NCI-H2196 (cell line): ENCODE data around the gene ANO8.
A peak's percentile ranks its signal among the peaks of the same experiment; 100 is the strongest.
"Not testable (repeated sequence)": the region's sequence is repeated elsewhere in the genome, so short reads cannot be mapped to it uniquely, and the experiment has no call there.

Source experiments
- DNase-seq: peaks from one replicate; lab custom pipeline; 2025; ENCODE audit not compliant: unreplicated experiment; lab: John Stamatoyannopoulos, UW

Gene ANO8

DNA sequence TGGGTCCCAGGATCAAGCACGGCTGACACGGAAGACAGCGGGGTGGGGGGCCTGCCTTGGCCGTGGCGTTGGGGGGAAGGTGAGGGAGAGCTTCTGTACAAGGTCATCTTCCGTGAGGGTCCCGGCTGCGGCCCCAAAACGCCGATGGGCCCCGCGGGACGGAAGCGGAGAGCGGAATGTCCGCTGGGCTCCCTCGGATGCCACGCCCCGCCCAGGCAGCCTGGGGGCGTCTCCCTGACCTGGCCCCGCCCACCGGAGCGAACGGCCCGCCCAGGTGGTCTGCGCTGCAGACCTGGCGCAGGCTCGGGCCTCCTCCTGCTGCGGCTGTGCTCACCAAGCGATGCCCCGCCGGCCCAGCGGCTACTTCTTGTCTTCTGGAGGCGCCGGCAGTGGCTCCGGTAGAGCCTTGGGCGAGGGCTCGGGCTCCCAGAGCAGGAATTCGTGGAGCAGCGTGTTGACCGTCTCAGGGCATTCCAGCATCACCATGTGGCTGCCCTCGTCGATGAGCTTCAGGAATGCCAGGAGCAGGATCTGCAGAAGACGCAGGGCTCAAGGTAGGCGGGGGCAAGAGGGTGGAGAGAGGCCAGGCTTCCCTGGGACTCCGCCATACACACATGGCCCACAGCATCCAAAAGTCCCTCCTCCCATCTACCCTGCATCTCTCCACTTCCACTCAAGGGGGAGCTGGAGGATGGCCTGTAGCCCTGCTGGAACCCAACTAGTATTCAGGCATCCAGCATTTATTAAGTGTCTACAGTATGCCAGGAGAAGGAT, 42.2 kb downstream of the ANO8 start:
- DNase-seq, result peak; percentile 28

DNA sequence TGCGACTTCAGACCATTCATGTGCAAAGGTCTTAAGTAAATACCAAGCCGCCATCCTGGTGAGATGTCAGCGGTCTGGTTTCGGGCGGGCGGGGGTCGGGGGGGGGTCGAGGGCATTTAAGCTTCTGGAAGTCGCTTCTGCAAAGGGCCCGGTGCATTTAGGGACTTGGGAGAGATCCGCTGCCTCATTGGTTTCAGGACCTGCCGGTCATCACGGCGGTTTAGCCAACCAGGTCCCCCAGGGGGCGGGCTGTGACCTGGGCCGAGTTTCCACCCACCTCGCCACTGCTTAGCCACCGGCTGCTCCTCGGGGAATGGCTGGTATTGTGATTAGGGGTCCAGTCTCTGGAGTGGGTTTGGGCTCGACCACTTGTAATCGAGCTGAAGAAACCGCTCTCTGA, 45.2 kb downstream of the ANO8 start:
- DNase-seq, result no peak

DNA sequence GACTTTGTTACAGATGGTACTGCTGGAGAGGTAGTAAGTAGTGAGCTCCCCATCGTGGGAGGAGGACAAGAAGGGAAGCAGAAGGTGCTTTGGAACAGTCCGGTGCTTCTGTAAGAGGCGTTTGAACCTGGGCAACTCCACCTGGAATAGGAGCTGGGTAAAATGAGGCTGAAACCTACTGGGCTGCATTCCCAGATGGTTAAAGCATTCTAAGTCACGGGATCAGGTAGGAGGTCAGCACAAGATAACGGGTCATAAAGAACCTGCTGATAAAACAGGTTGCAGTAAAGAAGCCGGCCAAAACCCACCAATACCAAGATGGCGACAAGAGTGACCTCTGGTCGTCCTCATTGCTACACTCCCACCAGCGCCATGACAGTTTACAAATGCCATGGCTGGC, 47.9 kb downstream of the ANO8 start:
- no peak for DNase-seq

DNA sequence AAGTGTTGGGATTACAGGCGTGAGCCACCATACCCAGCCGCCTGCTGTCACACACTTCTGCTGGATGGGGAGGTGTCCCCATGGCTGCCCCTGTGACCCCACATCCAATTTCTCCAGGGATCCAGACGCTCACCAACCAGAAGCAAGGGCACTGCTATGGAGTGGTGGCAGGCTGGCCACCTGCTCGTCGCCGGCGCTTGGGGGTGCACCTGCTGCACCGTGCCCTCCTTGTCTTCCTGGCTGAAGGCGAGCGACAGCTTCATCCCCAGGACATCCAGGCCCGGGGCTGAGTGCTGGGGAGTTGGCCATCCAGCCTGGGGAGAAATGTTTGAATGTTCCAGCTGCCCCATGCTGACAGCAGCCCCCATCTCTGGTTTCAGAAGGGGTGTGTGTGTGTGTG, 48.4 kb downstream of the ANO8 start:
- no peak for DNase-seq

DNA sequence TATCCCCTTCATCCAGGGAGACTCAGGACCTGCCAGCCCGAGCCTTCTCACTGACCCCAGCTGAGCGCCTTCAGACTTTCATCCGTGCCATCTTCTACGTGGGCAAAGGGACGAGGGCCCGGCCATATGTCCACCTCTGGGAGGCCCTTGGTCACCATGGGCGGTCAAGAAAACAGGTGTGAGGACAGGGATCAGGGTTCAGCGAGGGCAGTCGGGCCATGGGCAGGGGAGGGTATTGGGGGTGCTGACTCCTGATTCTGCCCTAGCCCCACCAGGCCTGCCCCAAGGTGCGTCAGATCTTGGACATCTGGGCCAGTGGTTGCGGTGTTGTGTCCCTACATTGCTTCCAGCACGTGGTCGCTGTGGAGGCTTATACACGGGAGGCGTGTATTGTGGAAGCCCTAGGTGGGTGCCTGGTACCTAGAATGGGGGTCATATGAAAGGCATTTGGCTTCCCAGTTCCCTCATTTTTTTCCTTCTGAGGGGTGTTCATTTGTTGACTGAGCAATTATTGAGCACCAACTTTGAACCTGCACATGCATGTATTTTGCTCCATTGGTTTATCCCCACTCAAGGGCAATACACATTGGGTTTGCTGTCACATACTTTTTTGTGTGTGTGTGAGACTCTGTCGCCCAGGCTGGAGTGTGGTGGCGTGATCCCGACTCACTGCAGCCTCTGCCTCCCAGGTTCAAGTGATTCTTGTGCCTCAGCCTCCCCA, 49.1 kb downstream of the ANO8 start:
- DNase-seq, result no peak

DNA sequence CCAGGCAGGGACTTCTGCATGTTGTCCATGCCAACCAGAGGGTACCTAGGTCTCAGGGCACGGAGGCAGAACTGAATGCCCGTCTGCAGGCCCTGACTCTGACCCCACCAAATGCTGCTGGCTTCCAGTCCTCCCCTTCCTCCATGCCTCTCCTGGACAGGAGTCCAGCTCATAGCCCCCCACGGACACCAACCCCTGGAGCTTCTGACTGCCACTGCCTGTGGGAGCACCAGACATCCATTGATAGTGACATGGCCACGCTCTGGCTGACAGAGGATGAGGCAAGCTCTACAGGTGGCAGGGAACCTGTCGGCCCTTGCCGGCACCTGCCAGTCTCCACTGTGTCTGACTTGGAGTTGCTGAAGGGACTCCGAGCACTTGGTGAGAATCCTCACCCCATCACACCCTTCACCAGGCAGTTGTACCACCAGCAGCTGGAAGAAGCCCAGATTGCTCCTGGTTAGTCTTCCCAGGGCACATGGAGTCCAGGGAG, 51.1 kb downstream of the ANO8 start:
- no peak for DNase-seq

DNA sequence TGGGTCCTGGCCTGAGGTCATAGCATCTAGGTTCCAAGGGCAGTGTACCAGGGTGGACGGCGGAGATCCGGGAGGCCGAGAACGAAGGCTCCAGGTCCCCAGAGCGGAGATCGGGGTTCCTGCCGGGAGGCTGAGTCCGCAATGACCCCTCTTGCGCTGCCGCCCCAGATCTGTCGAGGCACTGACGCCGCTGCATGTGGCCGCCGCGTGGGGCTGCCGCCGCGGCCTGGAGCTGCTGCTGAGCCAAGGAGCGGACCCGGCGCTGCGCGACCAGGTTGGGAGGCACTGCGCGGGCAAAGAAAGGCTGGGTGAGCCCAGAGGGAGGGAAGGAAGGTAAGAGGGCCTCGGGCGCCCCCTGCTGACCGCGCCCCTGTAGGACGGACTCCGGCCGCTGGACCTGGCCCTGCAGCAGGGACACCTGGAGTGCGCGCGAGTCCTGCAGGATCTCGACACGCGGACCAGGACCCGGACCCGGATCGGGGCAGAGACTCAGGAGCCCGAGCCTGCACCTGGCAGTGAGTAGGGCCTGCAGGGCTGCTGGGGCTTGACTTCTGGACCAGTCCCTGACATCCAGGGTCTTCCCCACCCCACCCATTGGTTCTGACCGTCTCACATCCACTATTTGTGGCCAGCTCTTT, 52.0 kb downstream of the ANO8 start:
- peak; percentile 90 for DNase-seq

DNA sequence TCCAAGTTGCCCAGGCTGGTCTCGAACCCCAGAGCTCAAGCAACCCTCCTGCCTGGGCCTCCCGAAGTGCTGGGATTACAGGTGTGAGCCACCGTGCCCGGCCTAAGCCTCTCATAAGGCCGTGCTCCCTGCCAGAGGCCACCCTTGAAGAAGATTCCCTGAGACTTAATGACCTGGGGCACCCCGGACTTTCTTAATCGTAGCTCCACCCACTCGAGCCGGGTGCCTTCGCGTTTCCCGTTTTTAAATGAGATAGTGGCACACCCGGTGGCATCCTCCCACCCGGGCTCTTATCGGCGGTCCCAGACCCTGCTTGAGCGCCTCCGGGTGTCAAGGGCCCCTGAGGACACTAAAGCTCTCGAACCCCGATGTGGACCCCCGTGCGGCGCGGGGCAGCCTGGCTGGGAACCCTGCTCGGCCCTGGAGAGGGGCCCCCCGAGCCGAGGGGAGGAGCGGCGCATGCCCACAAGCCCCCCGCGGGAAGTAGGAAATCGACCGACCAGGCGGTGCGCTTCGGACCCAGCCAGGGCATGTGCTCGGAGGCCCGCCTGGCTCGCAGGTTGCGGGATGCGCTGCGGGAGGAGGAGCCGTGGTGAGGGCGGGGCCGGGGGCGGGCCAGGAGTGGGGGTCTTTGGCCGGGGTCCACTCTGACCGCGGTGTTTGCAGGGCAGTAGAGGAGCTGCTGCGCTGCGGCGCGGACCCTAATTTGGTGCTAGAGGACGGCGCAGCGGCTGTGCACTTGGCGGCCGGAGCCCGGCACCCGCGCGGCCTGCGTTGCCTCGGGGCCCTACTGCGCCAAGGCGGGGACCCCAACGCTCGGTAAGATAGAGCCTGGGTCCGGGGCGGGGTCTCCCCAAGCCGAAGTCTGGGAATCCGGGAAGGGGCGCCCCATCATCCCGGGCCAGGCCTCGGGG, 53.0 kb downstream of the ANO8 start, which contains the start of gene ANKLE1:
Gene ANKLE1 (plus strand): TSS at position 511 of the 914 bp plus-strand sequence. CDS start 20 bp downstream, at position 531.
- DNase-seq, result peak; percentile 25

DNA sequence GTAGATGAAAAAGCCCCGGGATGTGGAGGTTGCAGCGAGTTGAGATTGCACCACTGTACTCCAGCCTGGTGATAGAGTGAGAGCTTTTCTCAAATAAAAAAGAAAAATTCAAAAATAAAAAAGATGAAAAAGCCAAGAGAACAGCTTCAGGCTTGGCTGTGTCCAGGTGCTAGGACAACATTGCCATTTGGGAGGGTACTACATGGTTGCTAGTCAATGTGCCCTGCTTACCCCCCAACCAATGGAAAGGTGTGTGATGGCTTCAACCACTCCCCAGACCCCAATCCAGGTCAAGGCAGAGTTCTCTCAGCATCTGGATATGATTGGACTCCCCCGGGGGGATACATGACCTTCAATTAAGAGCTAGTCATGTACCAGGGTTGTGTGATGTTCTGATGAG, 55.2 kb downstream of the ANO8 start:
- no peak for DNase-seq

DNA sequence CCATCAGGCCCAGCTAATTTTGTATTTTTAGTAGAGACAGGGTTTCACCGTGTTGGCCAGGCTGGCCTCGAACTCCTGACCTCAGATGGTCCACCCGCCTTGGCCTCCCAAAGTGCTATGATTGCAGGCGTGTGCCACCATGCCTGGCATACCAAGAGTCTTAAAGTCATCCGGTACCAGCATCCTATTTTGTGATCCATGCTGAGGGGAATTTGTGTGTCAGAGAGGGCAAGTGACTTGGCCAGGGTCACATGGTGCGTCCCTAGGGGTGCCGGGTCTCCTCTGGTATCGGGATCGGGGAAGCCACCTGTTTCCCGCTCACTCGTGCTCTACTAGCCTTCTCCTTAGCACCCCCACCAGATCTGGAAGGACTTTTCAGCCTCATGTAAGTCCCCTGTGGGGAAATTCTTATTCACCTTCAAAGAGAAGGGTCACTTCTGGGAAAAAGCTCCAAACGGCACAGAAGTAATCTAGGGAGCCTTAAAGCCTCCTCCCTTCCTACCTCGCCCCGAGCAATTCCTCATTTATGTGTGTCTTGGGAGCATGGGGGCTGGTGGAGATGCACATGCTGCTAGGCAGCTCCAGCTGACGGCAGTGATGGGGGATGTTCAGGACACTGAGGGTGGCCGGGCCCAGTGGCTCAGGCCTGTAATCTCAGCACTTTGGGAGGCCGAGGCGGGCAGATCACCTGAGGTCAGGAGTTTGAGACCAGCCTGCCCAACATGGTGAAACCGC, 59.0 kb downstream of the ANO8 start:
- no peak for DNase-seq

DNA sequence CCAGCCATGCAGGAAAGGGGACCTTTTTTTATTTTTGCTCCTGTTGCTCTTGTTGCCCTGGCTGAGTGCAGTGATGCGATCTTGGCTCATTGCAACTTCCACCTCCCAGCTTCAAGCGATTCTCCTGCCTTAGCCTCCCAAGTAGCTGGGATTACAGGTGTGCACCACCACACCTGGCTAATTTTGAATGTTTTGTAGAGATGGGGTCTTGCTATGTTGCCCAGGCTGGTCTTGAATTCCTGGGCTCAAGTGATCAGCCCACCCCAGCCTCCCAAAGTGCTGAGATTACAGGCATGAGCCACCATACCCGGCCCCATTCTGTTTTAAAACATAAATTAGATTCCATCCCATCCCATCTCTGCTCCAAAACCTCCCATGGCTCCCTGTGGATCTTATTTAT, 59.8 kb downstream of the ANO8 start:
- DNase-seq, result not testable (repeated sequence)
